HepG2 (cell line): ENCODE results near the gene TMEM200A. TPM values are rescaled to one million over a fixed set of nuclear protein-coding genes. Genes with fewer than 3 reads are reported as not detected.

Experiments
- BCLAF1 ChIP-seq: fragments of 450-650 bp; IDR thresholded peaks from 2 replicates; pipeline ENCODE4 v1.6.1; 2017; ENCODE audit warnings: mild to moderate bottlenecking
- IRF9 ChIP-seq: sonication (generic); formaldehyde crosslinking; IDR thresholded peaks from 2 replicates; pipeline ENCODE4 v1.8.0; 2022; ENCODE audit warnings: missing genetic modification reagents, mild to moderate bottlenecking, borderline replicate concordance
- MZF1 ChIP-seq: sonication (generic); formaldehyde crosslinking; IDR thresholded peaks from 2 replicates; pipeline ENCODE4 v1.8.1; 2023; ENCODE audit warnings: mild to moderate bottlenecking, missing genetic modification reagents, borderline replicate concordance
- POLR2AphosphoS2 ChIP-seq: IDR thresholded peaks from 2 replicates; pipeline ENCODE4 v1.6.1; 2011; ENCODE audit warnings: low read depth, low read length, improper control_type of control experiment
- ZNF142 ChIP-seq: sonication (generic); formaldehyde crosslinking; IDR thresholded peaks from 2 replicates; pipeline ENCODE4 v1.4.0; 2020; ENCODE audit warnings: missing genetic modification reagents
- polyA plus RNA-seq, 8 experiments: library from polyadenylated mRNA; depleted of rRNA in 3 of 8; stranded (reverse) in 7 of 8; unstranded in 1 of 8; fragments of >200 nt; fragmentation: Illumina TruSeq in 4 of 8; extraction: Trizol in 4 of 8; gene quantifications; 2 replicates each; pipeline versions ENCODE4 v1.2.1 to v1.2.3, GENCODE V29; 2011 to 2016; ENCODE audit warnings: low read depth in 4 of 8, missing spikeins in 1 of 8, mixed read lengths in 1 of 8; ENCODE audit not compliant: insufficient read depth in 1 of 8
- total RNA-seq, 5 experiments: library from RNA; depleted of rRNA; stranded (reverse); fragments of >200 nt; fragmentation: Illumina TruSeq; extraction: Trizol; gene quantifications; 2 replicates each; pipeline ENCODE4 v1.2.3, GENCODE V29; 2016; ENCODE audit warnings: low read depth in 1 of 5

Gene TMEM200A
- total and polyA plus RNA-seq, 2 of the 13 experiments (the other 11 are each of a cell fraction or from before 2014, with no cell fraction given) = 0.34 TPM; not detected in 1

GRCh38 chr6:130417951-130418350, 52.1 kb downstream of the TMEM200A start (continued):
- TF ChIP-seq BCLAF1 (no peak), POLR2AphosphoS2 (no peak), IRF9 (no peak), MZF1 (CRISPR knock-in tag) (no peak), ZNF142 (CRISPR knock-in tag) (no peak)
